ENCODE data around the gene SERPINA1. TPM values are rescaled to one million over a fixed set of nuclear protein-coding genes. Genes with fewer than 3 reads are reported as not detected.
A peak's percentile ranks its signal among the peaks of the same experiment; 100 is the strongest.

Gene SERPINA1
- total and polyA plus RNA-seq, 4 donors = 10,220 to 47,972 (median 25,583) TPM

DNA sequence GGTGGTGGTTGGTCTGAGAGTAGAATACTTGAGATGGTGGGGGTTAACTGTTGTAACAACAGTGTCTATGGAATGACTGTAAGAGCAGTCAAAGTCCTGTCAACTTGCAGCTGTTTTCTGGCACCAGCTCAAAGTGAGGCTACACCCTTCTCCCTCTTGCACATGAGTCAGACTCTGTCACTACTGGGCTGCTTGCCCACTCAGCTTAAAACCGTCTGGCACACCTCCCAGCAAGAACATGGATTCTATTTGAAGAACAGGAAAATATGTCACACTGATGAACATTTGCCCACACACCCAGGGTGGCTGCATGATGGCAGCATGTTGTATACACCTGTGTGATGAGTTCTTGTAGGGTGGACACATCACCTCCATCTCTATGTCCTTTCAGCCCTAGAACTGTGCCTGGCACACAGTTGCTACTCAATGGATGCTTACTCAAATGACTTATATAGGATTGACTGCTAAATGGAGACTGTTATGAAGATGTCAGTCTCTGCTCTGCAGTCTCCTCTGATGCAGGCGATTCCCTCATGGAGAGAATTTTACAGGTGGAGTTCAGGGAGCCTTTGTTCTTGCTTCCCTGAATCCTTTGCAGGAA is 46.0 kb downstream of the SERPINA1 start:
- H3K27me3 ChIP-seq (ENCODE audit: control insufficient read depth in 4 of 4, insufficient read depth in 4 of 4, low read length in 3 of 4) = no peaks in the 10 kb centered on the region
- WGBS = 45% methylated on average over 2 of the region's 2 CpGs

More for the DNA sequence above, 46.0 kb downstream of the SERPINA1 start:
- Histone ChIP-seq H3K9me3 (ENCODE audit: control insufficient read depth in 4 of 4, low read length in 3 of 4) (no peaks in the 10 kb centered on the region), H3K4me3 (ENCODE audit: low read depth in 1 of 3, low read length in 3 of 3) (no peak overlapping the region), H3K9ac (ENCODE audit: low read depth in 1 of 2, low read length in 2 of 2) (no peak overlapping the region), H3K27ac (ENCODE audit: low read depth in 1 of 2, low read length in 2 of 2) (peak overlapping the region; percentile 20 to 46), H3K36me3 (ENCODE audit: control insufficient read depth in 4 of 4, insufficient read depth in 3 of 4, low read depth in 1 of 4, low read length in 3 of 4) (no peaks in the 10 kb centered on the region), H3K4me1 (ENCODE audit: control insufficient read depth in 4 of 4, insufficient read depth in 4 of 4, low read length in 3 of 4) (peaks cover 0 to 42% (median 29%) of the 10 kb centered on the region in 4 donors)
- TF ChIP-seq RXRA (IDR thresholded peaks at IDR 0.05) (peak; percentile 57 to 75), NR2F2 (IDR thresholded peaks at IDR 0.05) (no peak), FOXA2 (IDR thresholded peaks at IDR 0.05) (no peak), HNF4A (conservative IDR thresholded peaks at IDR 0.05) (peak; percentile 77 to 81), YY1 (IDR thresholded peaks at IDR 0.05) (peak; percentile 72), JUND (IDR thresholded peaks at IDR 0.05) (peak; percentile 92 to 93), EGR1 (IDR thresholded peaks at IDR 0.05; ENCODE audit: low read depth in 2 of 2) (peak in 1 of 2 donors; percentile 36), SP1 (IDR thresholded peaks at IDR 0.05) (peak; percentile 75), GABPA (IDR thresholded peaks at IDR 0.05 in 1 of 2, conservative IDR thresholded peaks at IDR 0.05 in 1 of 2) (no peak), TAF1 (conservative IDR thresholded peaks at IDR 0.05) (no peak), FOXA1 (IDR thresholded peaks at IDR 0.05) (no peak), RAD21 (IDR thresholded peaks at IDR 0.05) (peak; percentile 23 to 29), HNF4G (IDR thresholded peaks at IDR 0.05) (peak; percentile 41)
- TF ChIP-seq, protein P1, sequence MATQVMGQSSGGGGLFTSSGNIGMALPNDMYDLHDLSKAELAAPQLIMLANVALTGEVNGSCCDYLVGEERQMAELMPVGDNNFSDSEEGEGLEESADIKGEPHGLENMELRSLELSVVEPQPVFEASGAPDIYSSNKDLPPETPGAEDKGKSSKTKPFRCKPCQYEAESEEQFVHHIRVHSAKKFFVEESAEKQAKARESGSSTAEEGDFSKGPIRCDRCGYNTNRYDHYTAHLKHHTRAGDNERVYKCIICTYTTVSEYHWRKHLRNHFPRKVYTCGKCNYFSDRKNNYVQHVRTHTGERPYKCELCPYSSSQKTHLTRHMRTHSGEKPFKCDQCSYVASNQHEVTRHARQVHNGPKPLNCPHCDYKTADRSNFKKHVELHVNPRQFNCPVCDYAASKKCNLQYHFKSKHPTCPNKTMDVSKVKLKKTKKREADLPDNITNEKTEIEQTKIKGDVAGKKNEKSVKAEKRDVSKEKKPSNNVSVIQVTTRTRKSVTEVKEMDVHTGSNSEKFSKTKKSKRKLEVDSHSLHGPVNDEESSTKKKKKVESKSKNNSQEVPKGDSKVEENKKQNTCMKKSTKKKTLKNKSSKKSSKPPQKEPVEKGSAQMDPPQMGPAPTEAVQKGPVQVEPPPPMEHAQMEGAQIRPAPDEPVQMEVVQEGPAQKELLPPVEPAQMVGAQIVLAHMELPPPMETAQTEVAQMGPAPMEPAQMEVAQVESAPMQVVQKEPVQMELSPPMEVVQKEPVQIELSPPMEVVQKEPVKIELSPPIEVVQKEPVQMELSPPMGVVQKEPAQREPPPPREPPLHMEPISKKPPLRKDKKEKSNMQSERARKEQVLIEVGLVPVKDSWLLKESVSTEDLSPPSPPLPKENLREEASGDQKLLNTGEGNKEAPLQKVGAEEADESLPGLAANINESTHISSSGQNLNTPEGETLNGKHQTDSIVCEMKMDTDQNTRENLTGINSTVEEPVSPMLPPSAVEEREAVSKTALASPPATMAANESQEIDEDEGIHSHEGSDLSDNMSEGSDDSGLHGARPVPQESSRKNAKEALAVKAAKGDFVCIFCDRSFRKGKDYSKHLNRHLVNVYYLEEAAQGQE (IDR thresholded peaks at IDR 0.05) = no peak
- TF ChIP-seq, protein P2, sequence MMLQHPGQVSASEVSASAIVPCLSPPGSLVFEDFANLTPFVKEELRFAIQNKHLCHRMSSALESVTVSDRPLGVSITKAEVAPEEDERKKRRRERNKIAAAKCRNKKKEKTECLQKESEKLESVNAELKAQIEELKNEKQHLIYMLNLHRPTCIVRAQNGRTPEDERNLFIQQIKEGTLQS (IDR thresholded peaks at IDR 0.05) = peak; percentile 78
- TF ChIP-seq, protein P3, sequence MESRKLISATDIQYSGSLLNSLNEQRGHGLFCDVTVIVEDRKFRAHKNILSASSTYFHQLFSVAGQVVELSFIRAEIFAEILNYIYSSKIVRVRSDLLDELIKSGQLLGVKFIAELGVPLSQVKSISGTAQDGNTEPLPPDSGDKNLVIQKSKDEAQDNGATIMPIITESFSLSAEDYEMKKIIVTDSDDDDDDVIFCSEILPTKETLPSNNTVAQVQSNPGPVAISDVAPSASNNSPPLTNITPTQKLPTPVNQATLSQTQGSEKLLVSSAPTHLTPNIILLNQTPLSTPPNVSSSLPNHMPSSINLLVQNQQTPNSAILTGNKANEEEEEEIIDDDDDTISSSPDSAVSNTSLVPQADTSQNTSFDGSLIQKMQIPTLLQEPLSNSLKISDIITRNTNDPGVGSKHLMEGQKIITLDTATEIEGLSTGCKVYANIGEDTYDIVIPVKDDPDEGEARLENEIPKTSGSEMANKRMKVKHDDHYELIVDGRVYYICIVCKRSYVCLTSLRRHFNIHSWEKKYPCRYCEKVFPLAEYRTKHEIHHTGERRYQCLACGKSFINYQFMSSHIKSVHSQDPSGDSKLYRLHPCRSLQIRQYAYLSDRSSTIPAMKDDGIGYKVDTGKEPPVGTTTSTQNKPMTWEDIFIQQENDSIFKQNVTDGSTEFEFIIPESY (IDR thresholded peaks at IDR 0.05) = peak; percentile 48
- TF ChIP-seq, protein P4, sequence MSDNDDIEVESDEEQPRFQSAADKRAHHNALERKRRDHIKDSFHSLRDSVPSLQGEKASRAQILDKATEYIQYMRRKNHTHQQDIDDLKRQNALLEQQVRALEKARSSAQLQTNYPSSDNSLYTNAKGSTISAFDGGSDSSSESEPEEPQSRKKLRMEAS (IDR thresholded peaks at IDR 0.05) = peak; percentile 47
- TF ChIP-seq, protein P5, sequence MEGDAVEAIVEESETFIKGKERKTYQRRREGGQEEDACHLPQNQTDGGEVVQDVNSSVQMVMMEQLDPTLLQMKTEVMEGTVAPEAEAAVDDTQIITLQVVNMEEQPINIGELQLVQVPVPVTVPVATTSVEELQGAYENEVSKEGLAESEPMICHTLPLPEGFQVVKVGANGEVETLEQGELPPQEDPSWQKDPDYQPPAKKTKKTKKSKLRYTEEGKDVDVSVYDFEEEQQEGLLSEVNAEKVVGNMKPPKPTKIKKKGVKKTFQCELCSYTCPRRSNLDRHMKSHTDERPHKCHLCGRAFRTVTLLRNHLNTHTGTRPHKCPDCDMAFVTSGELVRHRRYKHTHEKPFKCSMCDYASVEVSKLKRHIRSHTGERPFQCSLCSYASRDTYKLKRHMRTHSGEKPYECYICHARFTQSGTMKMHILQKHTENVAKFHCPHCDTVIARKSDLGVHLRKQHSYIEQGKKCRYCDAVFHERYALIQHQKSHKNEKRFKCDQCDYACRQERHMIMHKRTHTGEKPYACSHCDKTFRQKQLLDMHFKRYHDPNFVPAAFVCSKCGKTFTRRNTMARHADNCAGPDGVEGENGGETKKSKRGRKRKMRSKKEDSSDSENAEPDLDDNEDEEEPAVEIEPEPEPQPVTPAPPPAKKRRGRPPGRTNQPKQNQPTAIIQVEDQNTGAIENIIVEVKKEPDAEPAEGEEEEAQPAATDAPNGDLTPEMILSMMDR (IDR thresholded peaks at IDR 0.05; ENCODE audit: low read depth, low read length, missing input control) = no peak
- DNase-seq (ENCODE audit: low spot score) = peak; percentile 63
